HepG2 (cell line): ENCODE results near the gene RTBDN.

ENCODE experiments used
- CTCF ChIP-seq: sonication (generic); formaldehyde crosslinking; IDR thresholded peaks from 2 replicates; pipeline ENCODE4 v1.5.0; 2020; ENCODE audit warnings: mild to moderate bottlenecking, missing genetic modification reagents, moderate library complexity
- E2F1 ChIP-seq: sonication (generic); formaldehyde crosslinking; IDR thresholded peaks from 2 replicates; pipeline ENCODE4 v1.5.0; 2020; ENCODE audit warnings: missing genetic modification reagents
- EHMT2 ChIP-seq: fragments of 200-600 bp; sonication (generic); IDR thresholded peaks from 2 replicates; pipeline ENCODE4 v1.7.0; 2017; ENCODE audit warnings: antibody characterized with exemption, low read depth, low read length, borderline replicate concordance
- GLMP ChIP-seq: sonication (generic); formaldehyde crosslinking; IDR thresholded peaks from 2 replicates; pipeline ENCODE4 v1.9.0; 2021; ENCODE audit warnings: missing genetic modification reagents, mild to moderate bottlenecking, borderline replicate concordance
- HDAC2 ChIP-seq: sonication (generic); formaldehyde crosslinking; IDR thresholded peaks from 2 replicates; pipeline ENCODE4 v1.4.0; 2020; ENCODE audit warnings: missing genetic modification reagents
- JUND ChIP-seq: sonication (generic); formaldehyde crosslinking; IDR thresholded peaks from 2 replicates; pipeline ENCODE4 v1.8.0; 2022; ENCODE audit warnings: mild to moderate bottlenecking, missing genetic modification reagents
- UBTF ChIP-seq: sonication (generic); formaldehyde crosslinking; IDR thresholded peaks from 2 replicates; pipeline ENCODE4 v1.4.0; 2020; ENCODE audit warnings: mild to moderate bottlenecking, missing genetic modification reagents
- ZNF292 ChIP-seq: sonication (generic); formaldehyde crosslinking; IDR thresholded peaks from 2 replicates; pipeline ENCODE4 v1.8.1; 2022; ENCODE audit warnings: mild to moderate bottlenecking, low read depth, missing genetic modification reagents, borderline replicate concordance

GRCh38 chr19:12825254-12826131, 8.9 kb downstream of the RTBDN start:
- TF ChIP-seq CTCF (CRISPR knock-in tag) (peak; percentile 83), E2F1 (CRISPR knock-in tag) (no peak), JUND (no peak), EHMT2 (no peak), UBTF (CRISPR knock-in tag) (peak; percentile 48; the same call in 1 of the 2 replicates), GLMP (CRISPR knock-in tag) (no peak), ZNF292 (no peak), HDAC2 (peak; percentile 61; the same call in 1 of the 2 replicates)
